GM19468 (cell line): Measurements from ENCODE around the gene GRIK4.

Source experiments
- ATAC-seq: cut with Tn5 transposase; IDR thresholded peaks from one replicate; pipeline ENCODE4 v1.9.1; 2021; ENCODE audit warnings: mild to moderate bottlenecking, moderate library complexity, moderate number of reproducible peaks; ENCODE audit not compliant: unreplicated experiment; ENCODE audit errors: extremely low read depth

Gene GRIK4

DNA sequence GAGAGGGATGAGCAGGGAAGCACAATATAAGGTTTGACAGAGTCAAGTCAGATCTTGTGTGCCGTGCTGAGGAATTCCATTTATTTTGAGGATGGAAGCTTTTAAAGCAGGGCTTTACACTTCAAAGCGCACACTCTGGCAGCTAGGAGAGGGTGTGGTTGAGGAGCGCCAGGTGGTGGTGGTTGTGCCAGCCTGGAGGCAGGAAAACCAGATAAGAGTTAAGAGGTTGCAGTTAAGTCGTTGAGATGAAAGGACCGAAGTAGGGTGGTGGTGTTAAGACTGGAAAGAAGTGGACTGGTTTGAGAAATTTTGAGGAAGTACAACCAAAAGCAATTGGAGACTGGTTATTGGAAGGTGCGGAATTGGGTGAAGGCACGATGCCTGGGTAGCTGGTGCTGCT is 280.8 kb downstream of the GRIK4 start:
- no peak for ATAC-seq

DNA sequence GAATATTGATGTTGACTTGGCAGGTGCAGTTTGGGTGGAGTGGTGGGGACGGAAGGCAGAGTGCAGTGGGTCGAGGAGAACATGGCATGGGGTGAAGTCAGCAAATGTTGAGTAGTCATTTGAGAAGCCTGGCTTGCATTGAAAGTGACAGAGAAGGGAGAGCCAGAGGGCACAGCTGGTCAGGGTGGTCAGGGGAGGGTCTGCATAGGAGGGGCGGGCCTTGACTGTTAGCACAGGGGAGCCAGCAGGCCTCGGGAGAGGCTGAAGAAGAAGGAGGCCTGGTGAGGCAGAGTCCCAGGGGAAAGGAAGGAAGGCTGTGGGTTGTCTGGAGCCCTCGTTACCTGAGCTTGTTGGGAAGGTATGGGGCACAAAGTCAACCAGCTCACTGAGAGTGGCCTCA is 281.6 kb downstream of the GRIK4 start:
- no peak for ATAC-seq

- ATAC-seq, result no peak
Observed at GRCh38 chr11:120793806-120794479, 282.4 kb downstream of the GRIK4 start.

GRCh38 chr11:120794748-120795147 is 283.2 kb downstream of the GRIK4 start:
- ATAC-seq, result no peak

DNA sequence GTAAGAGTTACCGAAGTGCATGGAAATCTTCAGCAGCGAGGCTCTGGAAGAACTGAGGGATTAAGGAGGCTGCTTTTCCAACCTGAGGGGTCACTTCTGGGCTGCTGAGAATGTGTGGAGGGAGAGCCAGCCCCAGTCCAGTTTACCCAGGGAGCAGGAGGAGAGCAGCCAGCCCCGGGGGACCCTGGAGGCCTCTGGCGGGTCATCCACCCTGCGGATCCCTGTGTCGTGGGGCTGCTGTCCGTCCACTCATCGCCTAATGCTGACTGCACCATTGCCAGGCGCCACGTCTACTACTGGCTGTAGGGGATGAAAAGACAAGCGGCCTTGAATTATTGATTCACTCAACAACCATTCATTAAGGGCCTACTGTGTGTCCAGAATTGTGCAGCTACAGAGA is 283.6 kb downstream of the GRIK4 start:
- ATAC-seq, result no peak

- no peak for ATAC-seq
Observed at GRCh38 chr11:120797143-120797542, 285.6 kb downstream of the GRIK4 start.

GRCh38 chr11:120798854-120799253 is 287.3 kb downstream of the GRIK4 start:
- no peak for ATAC-seq

DNA sequence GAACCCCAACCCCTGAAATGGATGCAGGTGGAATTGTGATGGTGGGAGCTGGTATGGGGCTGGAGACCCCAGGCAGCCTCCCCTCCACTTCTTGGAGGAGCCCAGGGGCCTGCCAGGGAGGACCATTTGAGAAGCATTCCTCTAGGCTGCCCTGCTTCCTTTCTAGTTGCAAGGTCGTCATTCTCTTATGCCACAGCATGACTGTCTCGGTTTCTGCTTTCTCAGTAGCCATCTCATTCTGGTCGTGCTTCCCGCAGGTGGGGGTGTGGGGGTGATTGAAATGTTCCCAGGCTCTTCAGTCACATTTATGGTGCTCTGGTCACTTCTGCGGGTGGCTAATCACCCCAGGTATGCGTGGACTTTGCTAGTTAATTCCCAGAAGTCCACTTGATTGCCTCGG is 288.7 kb downstream of the GRIK4 start:
- ATAC-seq, result no peak

DNA sequence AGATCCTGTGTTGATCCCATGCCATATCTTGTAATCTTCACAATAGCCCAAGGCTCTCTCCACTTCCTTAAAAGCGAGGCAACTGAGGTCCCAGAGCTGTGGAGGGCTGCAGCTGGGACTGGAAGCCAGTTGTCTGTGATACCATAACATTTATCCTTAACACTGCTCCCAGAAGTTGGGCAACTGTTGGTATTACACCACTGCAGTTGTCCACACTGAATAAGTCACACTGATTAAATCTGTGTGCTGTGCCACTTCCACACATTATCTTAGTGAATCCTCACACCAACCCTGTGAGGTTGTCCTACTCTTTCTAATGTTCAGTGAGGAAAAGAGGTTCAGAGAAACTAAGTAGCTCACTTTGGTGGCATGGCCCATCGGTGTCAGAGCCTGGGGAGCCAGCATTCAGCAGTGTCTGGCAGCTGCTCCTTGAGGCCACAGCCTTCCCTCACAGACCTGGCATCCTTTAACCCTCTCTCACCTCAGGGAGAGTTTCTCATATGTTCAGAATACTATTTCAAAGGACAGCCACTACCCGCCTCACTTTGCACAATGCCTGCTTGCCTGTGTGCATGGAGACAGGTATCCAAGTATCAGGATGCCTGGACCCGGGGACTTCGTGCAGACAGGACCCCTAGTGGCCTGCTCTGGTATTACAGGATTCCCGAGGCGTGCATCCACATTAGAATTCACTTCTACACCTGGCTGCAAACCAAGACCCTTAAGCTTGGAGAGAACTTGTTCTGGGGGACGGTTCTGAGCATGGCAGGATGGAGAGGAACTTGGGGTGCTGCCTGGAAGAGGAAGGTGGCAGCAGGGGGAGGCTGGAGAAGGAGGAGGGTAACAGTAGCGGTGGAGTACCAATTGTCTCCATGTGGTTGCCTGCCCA is 290.5 kb downstream of the GRIK4 start:
- no peak for ATAC-seq

DNA sequence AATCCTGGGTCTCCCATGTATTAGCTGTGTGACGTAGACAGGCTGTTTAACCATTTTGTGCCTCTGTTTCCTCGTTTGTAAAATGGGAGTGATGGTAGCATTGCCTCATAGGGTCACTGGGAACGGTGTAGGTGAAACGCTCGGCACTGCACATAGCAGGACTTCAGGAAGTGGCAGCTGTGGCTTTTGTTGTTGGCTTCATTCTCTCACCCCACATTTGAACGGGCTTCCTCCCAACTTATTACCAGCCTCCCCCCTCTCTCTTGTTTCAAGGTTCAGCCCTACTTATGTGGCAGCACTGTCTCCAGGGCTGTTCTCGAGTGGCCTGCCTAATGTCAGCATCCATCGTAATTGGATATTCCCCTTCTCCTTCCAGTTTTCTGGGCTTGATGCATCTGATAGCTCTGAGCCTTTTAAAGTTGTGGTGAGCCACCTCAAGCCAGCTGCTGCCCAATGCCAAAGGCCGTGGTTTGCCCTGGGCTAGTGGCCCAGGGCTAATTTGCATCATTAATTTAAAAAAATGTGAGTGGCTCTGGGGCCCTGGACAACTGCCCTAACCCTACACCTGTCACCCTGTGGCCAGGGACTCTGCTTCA is 294.5 kb downstream of the GRIK4 start:
- no peak for ATAC-seq

- no peak for ATAC-seq
Observed at GRCh38 chr11:120807414-120808150, 296.0 kb downstream of the GRIK4 start.

- no peak for ATAC-seq
Observed at GRCh38 chr11:120808616-120809050, 297.1 kb downstream of the GRIK4 start.

DNA sequence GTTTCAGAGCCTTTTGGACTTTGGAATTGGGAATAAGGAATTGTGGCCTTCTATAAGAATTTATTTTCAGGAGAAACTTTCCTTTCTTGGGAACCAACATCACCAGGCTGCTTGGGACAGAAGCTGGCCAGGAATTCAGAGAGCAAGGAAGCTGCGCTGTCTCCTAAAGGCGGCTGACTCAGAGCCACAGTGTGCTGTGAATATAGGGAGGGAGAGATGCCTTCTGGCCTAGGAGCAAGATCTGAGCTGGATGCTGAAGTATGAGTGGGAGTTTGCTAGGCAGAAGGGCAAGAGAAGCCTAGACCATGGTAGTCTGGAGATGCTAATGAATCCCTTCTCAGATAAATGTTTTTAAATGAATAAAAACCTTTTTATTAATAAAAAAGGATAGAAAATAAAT is 298.7 kb downstream of the GRIK4 start:
- ATAC-seq, result no peak

GRCh38 chr11:120811199-120811598 is 299.7 kb downstream of the GRIK4 start:
- no peak for ATAC-seq

- ATAC-seq, result no peak
Observed at GRCh38 chr11:120811731-120812130, 300.2 kb downstream of the GRIK4 start.

DNA sequence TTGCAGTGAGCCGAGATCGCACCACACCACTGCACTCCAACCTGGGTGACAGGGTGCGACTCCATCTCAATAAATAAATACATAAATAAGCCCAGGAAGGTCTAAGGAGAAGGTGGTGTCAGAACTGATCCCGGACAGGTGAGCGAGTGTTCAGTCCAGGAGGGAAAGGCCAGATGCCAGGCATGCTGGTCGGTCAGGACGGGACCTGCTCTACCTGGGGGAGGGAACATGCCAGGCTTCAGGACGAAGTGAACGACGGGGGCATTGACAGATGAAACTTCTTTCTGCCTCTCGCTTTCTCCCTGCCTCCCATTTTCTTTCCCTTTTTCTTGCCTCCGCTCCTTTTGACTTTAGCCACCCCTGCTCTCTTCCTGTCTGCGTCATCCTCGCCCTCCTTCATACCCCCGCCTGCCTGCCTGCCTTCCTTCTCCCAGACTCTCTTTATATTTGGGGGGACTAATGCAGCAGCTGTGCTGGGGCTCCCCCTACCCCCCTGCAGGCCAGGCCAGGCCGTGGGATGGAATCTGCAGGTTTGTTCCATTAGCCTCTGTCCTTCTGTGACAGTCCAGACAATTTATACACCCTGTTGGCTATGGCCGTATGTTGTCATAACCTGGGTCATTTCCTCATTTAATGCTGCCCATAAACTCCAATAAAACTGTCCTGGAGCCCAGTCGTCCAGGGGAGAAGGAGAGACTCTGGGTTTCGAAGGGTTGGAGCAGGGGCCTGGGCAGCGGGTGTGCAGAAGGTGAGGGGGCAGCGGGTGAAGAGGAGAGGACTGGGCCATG is 303.2 kb downstream of the GRIK4 start:
- no peak for ATAC-seq

DNA sequence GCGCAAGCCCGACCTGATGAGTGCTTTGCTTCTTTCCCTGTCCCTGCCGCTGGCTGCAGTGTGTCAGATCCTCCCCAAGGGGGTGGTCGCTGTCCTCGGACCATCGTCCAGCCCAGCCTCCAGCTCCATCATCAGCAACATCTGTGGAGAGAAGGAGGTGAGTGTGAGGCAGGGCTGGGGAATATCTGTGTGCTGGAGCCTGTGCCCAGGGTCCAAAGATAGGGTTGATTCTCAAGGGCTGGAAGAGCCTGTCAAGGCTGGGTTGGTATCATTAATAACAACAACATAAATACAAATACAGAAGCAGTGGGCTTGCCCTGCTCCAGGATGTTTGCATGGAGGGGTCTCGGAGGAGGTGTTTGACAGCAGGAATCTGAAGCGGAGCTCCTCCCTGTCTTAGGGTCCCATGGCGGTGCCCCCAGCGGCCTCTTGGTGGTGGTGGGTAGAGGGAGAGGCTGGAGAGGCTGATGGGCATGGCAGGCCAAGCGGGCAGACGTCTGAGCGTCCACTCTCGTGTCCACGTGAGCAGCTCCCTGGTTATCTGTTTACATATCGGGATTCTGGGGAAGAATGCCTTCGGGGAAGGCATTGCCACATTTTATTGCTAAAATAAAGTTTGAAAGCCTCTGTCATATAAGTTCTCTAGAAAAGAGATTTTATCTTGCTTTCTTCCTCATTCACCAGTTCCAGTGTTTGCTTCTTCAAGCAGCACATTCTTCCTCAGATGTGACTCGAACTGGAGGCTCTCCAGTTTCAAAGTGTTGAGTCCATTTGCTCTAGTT is 304.0 kb downstream of the GRIK4 start:
- no peak for ATAC-seq

- ATAC-seq, result no peak
Observed at GRCh38 chr11:120816176-120816575, 304.6 kb downstream of the GRIK4 start.

DNA sequence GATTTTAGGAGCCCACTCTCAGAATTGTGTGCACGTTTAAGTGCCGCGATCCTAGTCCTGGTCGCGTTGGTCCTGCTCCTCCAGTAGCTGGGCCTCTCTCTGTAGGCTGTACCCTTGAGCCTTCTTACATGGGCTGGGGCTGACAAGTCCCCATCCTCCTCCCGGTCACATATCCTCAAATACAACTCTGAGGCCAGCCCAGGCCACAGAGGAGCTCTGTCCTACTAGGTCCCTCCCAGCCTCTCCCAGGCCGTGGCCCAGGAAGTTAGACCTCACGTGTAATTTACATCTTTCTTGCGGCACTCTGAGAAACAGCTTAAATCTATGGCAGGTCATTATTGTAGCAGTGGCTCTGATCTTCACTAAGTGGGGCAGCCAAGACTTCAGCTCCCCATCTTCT is 305.2 kb downstream of the GRIK4 start:
- no peak for ATAC-seq
